RPMI7951 (cell line): ENCODE measurements around the gene CFAP299. TPM values are rescaled to one million over a fixed set of nuclear protein-coding genes. Genes with fewer than 3 reads are reported as not detected.
"Not testable (repeated sequence)": the region's sequence is repeated elsewhere in the genome, so short reads cannot be mapped to it uniquely, and the experiment has no call there.

Experiments
- DNase-seq: peaks from one replicate; pipeline ENCODE4 v3.0.0-alpha.2; 2012; ENCODE audit warnings: low read depth
- total RNA-seq: library from RNA; depleted of rRNA; stranded (reverse); fragments of >200 nt; shearing (Covaris generic); gene quantifications from 2 replicates; pipeline ENCODE4 v1.2.3, GENCODE V29; 2014

Gene CFAP299
- total RNA-seq, 1 experiment from 2014 or later: 0.36 TPM

DNA sequence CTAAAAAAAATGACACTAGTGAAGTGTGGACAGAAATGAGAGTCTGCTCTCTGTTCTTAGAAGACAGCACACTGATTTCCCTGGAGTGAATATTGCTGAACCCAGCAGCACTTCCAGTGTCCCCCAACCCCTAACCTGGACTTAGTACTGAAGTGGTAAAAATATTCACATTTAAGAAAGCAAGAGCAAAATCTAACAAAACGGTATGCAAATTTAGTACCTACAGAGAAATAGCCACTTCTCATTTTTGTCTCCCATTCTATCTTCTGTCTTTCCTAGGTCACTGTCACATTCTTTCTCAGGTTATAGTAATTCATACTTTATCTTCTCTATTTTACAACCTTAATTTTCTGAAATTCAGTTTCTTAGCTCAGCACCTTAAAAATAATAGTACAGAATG is 274.7 kb downstream of the CFAP299 start:
- no peak for DNase-seq

GRCh38 chr4:80610845-80611677 is 275.5 kb downstream of the CFAP299 start:
- DNase-seq: peak; percentile 13

- DNase-seq: no peak
These were observed 276.1 kb downstream of the CFAP299 start for GRCh38 chr4:80611678-80611979.

DNA sequence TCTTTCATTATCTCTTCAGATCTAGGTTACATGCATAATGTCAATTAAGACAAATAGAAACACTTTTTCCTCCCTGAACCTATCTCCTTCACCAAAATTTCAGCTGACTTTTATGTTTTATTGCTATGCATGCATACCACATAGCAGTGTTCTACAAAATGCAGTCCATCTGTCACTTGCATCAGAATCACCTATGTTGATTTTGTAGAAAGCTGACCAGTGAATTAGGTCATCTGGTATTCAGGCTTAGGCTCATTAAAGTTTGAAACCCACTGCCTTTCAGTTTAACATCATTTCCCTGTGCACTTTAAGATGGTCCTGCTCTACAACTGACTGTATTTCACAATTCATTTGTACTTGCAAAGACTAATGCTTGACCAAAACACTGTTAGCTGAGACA is 277.9 kb downstream of the CFAP299 start:
- no peak for DNase-seq

- no peak for DNase-seq
These were observed 278.8 kb downstream of the CFAP299 start for GRCh38 chr4:80614319-80614718.

- DNase-seq: no peak
These were observed 279.6 kb downstream of the CFAP299 start for GRCh38 chr4:80615099-80615498.

- no peak for DNase-seq
These were observed 283.6 kb downstream of the CFAP299 start for GRCh38 chr4:80619070-80619674.

DNA sequence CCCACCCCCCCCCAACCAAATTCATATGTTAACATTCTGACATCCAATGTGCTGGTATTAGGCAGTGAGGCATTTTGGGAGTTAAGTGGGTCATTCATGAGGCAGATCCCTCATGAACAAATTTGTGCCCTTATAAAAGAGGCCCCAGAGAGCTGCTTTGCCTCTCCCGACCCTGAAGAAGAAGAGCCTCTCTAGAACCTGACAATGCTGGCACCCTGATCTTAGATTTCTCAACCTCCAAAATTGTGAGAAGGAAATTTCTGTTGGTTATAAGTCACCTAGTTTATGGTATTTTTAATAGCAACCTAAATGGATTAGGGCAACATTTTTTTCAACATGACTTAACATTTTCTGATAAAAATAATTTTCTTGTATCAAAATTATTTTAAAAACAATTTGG is 296.3 kb downstream of the CFAP299 start:
- DNase-seq: no peak

GRCh38 chr4:80637190-80637589 is 301.7 kb downstream of the CFAP299 start:
- DNase-seq: no peak

DNA sequence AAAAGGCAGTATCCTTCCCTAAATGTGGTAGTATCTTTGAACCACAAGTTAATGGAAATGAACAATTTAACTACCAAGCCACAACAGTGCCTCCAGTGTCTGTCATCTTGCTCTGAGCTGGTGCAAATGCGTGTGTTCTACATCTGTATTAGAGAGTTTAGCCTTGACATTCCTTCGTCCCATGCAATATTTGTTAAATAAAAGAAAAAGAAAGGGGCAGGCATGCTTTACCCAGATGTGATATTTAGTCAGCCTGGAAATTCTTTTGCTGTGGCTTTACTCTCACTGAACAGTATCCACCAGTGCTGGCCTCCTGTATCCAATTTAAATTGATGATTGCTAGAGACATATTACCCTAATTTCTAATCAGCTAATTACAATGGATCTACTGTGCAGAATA is 310.5 kb downstream of the CFAP299 start:
- no peak for DNase-seq

GRCh38 chr4:80655662-80656061 is 320.1 kb downstream of the CFAP299 start:
- no peak for DNase-seq

- DNase-seq: not testable (repeated sequence)
These were observed 334.6 kb downstream of the CFAP299 start for GRCh38 chr4:80670118-80670517.

- DNase-seq: no peak
These were observed 342.9 kb downstream of the CFAP299 start for GRCh38 chr4:80678413-80678812.

DNA sequence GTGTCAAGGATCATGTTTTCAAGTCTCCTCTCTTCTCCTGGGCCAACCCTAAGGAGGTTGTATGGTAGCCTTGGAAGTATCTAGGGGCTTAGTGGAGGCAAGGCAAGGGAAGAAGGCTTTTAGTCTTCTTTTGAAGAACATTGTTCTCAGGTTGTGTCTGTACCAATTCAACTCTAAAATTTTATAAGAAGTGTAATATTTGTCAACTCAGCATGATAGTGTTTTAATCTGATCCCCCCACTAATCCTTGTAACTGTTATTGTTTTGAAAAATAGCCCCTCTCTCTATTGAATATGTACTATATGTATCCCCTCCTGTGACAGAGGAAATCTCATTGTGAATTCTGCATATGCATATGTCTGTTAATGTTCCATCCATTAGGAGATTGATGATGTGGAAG is 345.4 kb downstream of the CFAP299 start:
- DNase-seq: no peak

DNA sequence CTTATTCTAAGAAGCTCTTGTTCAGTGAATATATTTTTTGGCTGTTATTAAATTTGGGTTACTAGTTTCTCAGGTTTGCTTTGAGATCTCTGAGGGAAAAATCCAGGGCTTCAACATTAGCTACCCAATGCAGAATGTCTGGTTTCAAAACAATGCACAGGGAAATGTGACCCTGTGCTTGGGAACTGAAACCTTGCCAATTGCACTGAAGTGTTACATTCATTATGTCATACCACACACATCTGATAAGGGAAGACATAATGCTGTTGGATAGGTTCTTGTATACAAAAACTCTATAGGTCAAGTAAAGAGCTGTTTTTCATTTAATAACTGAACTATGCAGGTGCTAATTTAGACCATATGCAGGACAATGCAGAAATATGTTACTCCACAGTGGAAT is 349.7 kb downstream of the CFAP299 start:
- no peak for DNase-seq

DNA sequence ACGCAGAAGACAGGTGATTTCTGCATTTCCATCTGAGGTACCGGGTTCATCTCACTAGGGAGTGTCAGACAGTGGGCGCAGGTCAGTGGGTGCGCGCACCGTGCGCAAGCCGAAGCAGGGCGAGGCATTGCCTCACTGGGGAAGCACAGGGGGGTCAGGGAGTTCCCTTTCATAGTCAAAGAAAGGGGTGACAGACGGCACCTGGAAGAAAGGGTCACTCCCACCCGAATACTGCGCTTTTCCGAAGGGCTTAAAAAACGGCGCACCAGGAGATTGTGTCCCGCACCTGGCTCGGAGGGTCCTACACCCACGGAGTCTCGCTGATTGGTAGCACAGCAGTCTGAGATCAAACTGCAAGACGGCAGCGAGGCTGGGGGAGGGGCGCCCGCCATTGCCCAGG is 352.2 kb downstream of the CFAP299 start:
- not testable (repeated sequence) for DNase-seq

DNA sequence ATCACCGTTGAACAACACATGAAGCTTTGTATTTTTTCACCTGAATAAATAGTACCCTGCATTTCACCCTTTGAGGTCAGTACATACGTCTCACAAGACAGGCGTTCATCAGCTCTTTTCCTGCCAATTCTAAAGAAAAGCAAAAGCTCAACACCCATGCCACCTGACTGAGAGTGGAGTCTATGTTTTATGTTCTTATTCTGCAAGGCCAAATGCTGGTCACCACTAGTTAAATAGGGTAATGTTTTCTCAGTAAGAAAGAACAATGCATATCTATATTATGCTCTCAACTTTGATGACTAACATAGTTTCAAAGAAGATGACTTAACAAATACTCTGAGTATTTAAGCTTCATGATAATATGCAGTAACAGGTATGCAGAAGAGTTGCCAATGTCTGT is 358.6 kb downstream of the CFAP299 start:
- no peak for DNase-seq

- no peak for DNase-seq
These were observed 369.8 kb downstream of the CFAP299 start for GRCh38 chr4:80705311-80705710.

DNA sequence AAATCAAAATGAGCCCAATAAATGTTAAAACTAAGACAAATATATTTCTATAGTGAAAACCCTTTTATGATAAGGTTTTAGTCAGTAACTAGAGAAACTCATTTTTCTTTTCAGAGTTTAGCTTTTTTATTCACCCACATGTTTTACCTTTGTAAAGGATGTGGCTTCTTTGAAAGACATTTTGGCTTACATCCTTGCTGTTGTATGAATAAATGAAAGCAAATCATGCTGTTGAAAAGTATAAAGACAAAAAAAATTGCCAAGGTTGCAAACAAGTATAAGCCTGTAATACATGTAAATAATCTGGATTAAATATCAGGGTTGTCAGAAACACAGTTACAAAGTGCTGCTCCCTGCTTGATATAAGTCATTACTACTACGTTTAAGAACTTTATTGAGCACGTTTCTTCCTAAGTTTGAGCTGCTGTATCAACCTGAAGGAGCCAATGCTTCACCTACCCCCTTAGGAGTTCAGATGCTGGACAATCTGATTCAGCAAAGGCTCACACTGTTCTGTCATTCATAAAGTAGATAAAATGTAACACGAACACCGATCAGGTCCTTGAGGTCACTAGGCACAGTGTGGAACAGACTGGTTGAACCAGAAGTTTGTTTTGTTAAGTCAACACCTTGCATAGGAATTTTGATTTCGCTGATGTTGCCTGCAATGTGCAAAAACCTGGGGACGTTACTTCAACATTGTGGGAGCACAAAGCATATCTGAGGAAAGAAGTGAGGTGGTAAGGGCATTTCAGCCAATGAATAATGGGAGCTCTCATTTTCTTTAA is 373.7 kb downstream of the CFAP299 start:
- no peak for DNase-seq

GRCh38 chr4:80710748-80711451 is 375.4 kb downstream of the CFAP299 start:
- no peak for DNase-seq

DNA sequence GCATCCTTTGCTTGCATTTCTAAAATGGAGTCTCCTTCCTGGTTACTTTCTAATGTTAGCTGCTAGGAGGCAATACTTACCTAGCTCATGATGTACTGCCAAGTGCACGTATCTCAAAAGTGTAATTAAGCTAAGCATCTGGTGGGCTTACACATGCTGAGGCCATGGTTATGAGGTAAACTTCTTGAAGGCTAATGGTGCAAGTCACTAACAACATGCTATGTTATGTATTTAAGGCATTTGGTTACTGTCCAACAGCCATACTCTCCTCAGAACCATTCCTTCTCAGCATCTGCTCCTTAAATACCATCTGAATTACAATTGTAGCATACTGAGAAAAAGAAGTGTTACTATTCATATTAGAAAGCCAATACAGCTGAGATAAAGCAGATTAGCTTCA is 376.4 kb downstream of the CFAP299 start:
- DNase-seq: no peak

GRCh38 chr4:80713409-80713808 is 377.9 kb downstream of the CFAP299 start:
- DNase-seq: no peak
